Pancreas (tissue), 10 donors: ENCODE measurements around the gene CREBL2. TPM values are rescaled to one million over a fixed set of nuclear protein-coding genes. Genes with fewer than 3 reads are reported as not detected.

Experiments
- ATAC-seq, 4 donors: fragments of 200-7000 bp; cut with Tn5 transposase; one replicate each; pipeline versions ENCODE4 v1.8.0 to v1.9.1; 2020; ENCODE audit warnings: mild to moderate bottlenecking in 4 of 4, moderate library complexity in 4 of 4
- DNase-seq, 6 donors: peaks; one replicate each; pipeline ENCODE4 v3.0.0-alpha.2; 2020
- FAIRE-seq: peaks from 2 replicates; lab custom pipeline; 2012; peaks lifted over from hg19 to GRCh38; lab: Jason Lieb, UNC
- H3K27ac ChIP-seq, 4 donors: fragments of 200-600 bp; sonication (generic); 1 replicate in 3 of 4; 2 replicates in 1 of 4; pipeline versions ENCODE4 v1.5.0 to v1.8.0; 2020
- H3K27me3 ChIP-seq, 4 donors: fragments of 200-600 bp; one replicate each; pipeline ENCODE4 v1.8.0; 2021
- H3K36me3 ChIP-seq, 3 donors: fragments of 200-600 bp; sonication (generic) in 1 of 3; one replicate each; pipeline versions ENCODE4 v1.5.0 to v1.8.0; 2020 to 2021
- H3K4me1 ChIP-seq, 3 donors: fragments of 200-600 bp; one replicate each; pipeline ENCODE4 v1.8.0; 2021
- H3K4me3 ChIP-seq, 4 donors: fragments of 200-600 bp; sonication (generic) in 2 of 4; one replicate each; pipeline versions ENCODE4 v1.5.0 to v1.8.0; 2020 to 2021
- H3K9me3 ChIP-seq, 4 donors: fragments of 200-600 bp; one replicate each; pipeline ENCODE4 v1.8.0; 2021
- CTCF ChIP-seq, 4 donors: fragments of 200-600 bp; sonication (generic) in 3 of 4; IDR thresholded peaks; one replicate each; pipeline versions ENCODE4 v1.5.0 to v1.8.0; 2021; ENCODE audit warnings: antibody characterized with exemption in 4 of 4
- WGBS, 2 donors: extraction: QIAGEN DNeasy Blood & Tissue Kit; methylation state at CpG; one replicate each; pipeline ENCODE4 v1.1.7; 2013; 5-methylcytosine and 5-hydroxymethylcytosine counted together
- intact Hi-C, 3 donors: fragments of 100-400 bp; cut with DNase I; formaldehyde crosslinking; loops; one replicate each; pipeline versions ENCODE4 v1.11.1 to v1.14.2; 2022
- polyA plus RNA-seq, 2 donors: library from polyadenylated mRNA; stranded (reverse); fragments of 200-250 nt; gene quantifications; one replicate each; pipeline ENCODE4 v1.2.3, GENCODE V29; 2013
- total RNA-seq, 6 donors: library from RNA; stranded (reverse); fragmentation: NEBNext Ultra II Directional in 4 of 6; extraction: Animal tissue kit (Norgen Biotek cat#: 25700) in 4 of 6; gene quantifications; one replicate each; pipeline versions ENCODE4 v1.2.1 to v1.2.4, GENCODE V29; 2021 to 2023
- donor health status: healthy with polysubstance abuse.
- donor health status: DM: no; HTN: no; CAD: no; lungs with moderate emphysema.
- donor health status: DM: no; HTN: no; CAD: no.
- donor health status: control.
- donor health status: control.
- donor health status: Bipolar disorder and iron deficiency.
- donor health status: DM: yes; HTN: yes; CAD: no.
- donor health status: DM: no; HTN: no; CAD: no.
- donor health status: DM: no; HTN: no; CAD: no.
- donor health status: DM: yes; HTN: yes; CAD: no.

CREBL2 gene
- total and polyA plus RNA-seq, 8 donors, result 9.8 to 29.7 (median 16.6) TPM

GRCh38 chr12:12660201-12660600, 48.5 kb downstream of the CREBL2 start:
- DNase-seq (no peak), ATAC-seq (no peak), FAIRE-seq (no peak)
- 55 to 66% methylated on average over 3 of the region's 3 CpGs for WGBS, 2 donors
- no peak for TF ChIP-seq CTCF (IDR thresholded peaks at IDR 0.05)
- Histone ChIP-seq H3K4me3 (no peak overlapping the region), H3K36me3 (no peaks in the 10 kb centered on the region), H3K27me3 (no peaks in the 10 kb centered on the region), H3K9me3 (no peaks in the 10 kb centered on the region), H3K27ac (no peak overlapping the region), H3K4me1 (no peaks in the 10 kb centered on the region)
- intact Hi-C loops, result no loop called here

GRCh38 chr12:12661086-12661856, 49.6 kb downstream of the CREBL2 start:
- DNase-seq, result no peak
- WGBS, 2 donors, result 63 to 75% methylated on average over 7 of the region's 7 CpGs
- no peak for FAIRE-seq
- H3K36me3 ChIP-seq, result no peaks in the 10 kb centered on the region
- H3K27me3 ChIP-seq, result no peaks in the 10 kb centered on the region
- TF ChIP-seq CTCF (IDR thresholded peaks at IDR 0.05), result no peak
- H3K27ac ChIP-seq, result no peak overlapping the region
- ATAC-seq, result no peak
- intact Hi-C loops, result no loop called here
- H3K4me3 ChIP-seq, result no peak overlapping the region
- no peaks in the 10 kb centered on the region for H3K9me3 ChIP-seq
- no peaks in the 10 kb centered on the region for H3K4me1 ChIP-seq

GRCh38 chr12:12663644-12664294, 52.1 kb downstream of the CREBL2 start:
- Histone ChIP-seq H3K4me3 (no peak overlapping the region), H3K36me3 (no peaks in the 10 kb centered on the region), H3K27ac (no peak overlapping the region), H3K9me3 (no peaks in the 10 kb centered on the region), H3K4me1 (no peaks in the 10 kb centered on the region), H3K27me3 (no peaks in the 10 kb centered on the region)
- WGBS, 2 donors, result 88 to 94% methylated on average over 15 of the region's 15 CpGs
- intact Hi-C loops, result no loop called here
- ATAC-seq (no peak), FAIRE-seq (no peak), DNase-seq (no peak)
- no peak for TF ChIP-seq CTCF (IDR thresholded peaks at IDR 0.05)

GRCh38 chr12:12665194-12665593, 53.5 kb downstream of the CREBL2 start:
- no peak for ATAC-seq
- Histone ChIP-seq H3K9me3 (no peaks in the 10 kb centered on the region), H3K27ac (no peak overlapping the region), H3K4me1 (no peaks in the 10 kb centered on the region), H3K27me3 (no peaks in the 10 kb centered on the region), H3K36me3 (no peaks in the 10 kb centered on the region), H3K4me3 (no peak overlapping the region)
- no peak for TF ChIP-seq CTCF (IDR thresholded peaks at IDR 0.05)
- FAIRE-seq, result no peak
- intact Hi-C loops, result no loop called here
- WGBS, 2 donors, result 85 to 86% methylated on average over 13 of the region's 13 CpGs
- DNase-seq, result no peak

- no peak for FAIRE-seq
- DNase-seq, result no peak
Observed at GRCh38 chr12:12668005-12668404, 56.3 kb downstream of the CREBL2 start.

More at GRCh38 chr12:12668005-12668404, 56.3 kb downstream of the CREBL2 start:
- WGBS, 2 donors, result 57 to 58% methylated on average over 1 of the region's 1 CpG
- H3K27me3 ChIP-seq, result no peaks in the 10 kb centered on the region
- H3K4me1 ChIP-seq, result no peaks in the 10 kb centered on the region
- no peak overlapping the region for H3K27ac ChIP-seq
- no peak overlapping the region for H3K4me3 ChIP-seq
- intact Hi-C loops, result no loop called here
- TF ChIP-seq CTCF (IDR thresholded peaks at IDR 0.05), result no peak
- no peaks in the 10 kb centered on the region for H3K9me3 ChIP-seq
- ATAC-seq, result no peak
- no peaks in the 10 kb centered on the region for H3K36me3 ChIP-seq
